ENCODE measurements around the gene COL4A3.

DNA sequence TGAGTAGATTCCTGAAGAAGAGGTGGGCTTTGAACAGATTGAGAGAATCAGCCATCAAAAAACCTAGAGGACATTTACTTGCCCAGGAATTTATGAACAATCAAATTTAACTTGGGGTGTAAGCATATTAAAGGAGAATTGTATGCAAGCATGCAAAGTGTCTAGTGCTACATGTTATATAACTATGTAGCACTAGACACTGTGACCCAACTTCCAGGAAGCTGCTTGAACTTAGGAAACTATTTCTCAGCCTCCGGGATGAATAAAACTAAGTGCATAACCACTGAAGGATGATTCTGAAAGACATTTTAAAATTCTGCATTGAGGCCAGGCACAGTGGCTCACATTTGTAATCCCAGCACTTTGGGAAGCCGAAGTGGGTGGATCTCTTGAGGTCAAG is 173.0 kb downstream of the COL4A3 start:
- TF ChIP-seq POLR2A (IDR thresholded peaks at IDR 0.05; ENCODE audit: low read length), result no peak
- TF ChIP-seq GATA1 (IDR thresholded peaks at IDR 0.05; ENCODE audit: low read depth, low read length), result no peak
